ENCODE measurements around the gene ZNF319. TPM values are rescaled to one million over a fixed set of nuclear protein-coding genes. Genes with fewer than 3 reads are reported as not detected.
"Not testable (repeated sequence)": the region's sequence is repeated elsewhere in the genome, so short reads cannot be mapped to it uniquely, and the experiment has no call there.

Gene ZNF319
- polyA plus RNA-seq, 3 donors: 2.5 to 4.5 (median 3.0) TPM

- 94 to 96% (median 96%) methylated on average over 8 of the region's 8 CpGs for WGBS, 3 donors
- no peak overlapping the region for H3K27ac ChIP-seq (ENCODE audit: low read depth, low read length)
Measured at GRCh38 chr16:57987441-57988177, 12.9 kb downstream of the ZNF319 start.

DNA sequence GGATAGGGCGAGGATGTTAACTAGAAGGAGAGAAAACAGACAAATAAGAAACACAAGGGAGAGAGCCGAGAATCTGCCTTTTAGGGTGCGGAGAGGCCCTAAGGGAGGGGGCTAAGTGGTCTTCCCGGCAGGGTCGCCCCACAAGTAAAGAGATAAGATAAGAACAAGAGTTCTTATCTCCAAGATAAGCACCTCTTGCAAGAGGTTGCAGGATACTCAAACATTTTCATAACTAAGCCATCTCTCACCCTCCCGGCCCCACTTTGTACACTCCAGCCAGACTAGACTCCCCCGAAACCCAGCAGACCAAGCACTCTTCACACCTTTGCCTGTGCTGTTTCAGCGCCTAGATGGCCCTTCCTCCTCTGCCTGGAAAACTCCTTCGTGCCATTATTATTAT lies 14.3 kb downstream of the ZNF319 start:
- WGBS, 3 donors: 61 to 75% (median 74%) methylated on average over 9 of the region's 9 CpGs

DNA sequence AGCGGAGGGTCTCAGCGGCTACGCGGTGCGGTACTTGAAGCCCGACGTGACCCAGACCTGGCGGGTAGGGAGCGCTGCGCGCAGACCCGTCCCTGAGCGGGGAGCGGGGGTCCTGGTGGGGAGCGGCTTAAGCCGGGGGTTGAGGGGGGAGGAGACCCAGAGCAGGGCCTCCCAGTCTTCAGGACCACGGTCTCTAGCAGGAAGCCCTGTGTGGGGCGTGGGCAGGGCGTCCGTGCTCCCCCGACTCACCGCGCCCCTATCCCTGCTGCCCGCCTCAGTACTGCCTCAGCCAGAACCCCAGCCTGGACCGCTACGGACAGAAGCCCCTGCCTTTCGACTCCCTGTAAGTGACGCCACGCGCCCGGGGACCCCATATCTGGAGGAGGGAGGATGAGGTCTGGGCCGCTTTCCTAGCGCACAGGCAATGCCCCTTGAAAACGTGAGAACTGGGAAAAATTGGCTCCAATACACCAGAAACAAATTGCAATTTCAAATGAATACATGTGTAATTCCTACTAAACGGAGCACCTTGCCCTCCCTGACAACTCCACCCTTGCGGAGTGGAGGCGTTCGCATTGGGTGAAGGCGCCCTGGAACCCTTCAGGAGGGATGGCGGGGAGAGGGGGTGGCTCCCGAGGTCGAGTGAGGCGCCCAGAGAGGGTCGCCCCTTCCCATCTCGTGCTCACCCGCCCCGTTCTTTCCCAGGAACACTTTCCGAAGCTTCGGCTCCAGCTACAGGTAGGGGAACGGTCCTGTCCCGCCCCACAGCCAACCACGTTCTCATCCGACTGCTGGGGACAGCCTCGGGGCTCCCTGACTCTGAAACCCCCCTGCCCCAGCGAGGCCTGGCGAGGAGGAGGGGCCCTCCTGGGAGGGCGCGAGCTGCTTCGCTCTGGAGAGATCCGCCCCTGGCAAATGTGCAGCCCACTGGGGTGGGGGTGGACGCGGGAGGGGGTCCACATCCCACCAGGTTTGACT lies 15.0 kb downstream of the ZNF319 start:
- 16 to 27% (median 22%) methylated on average over 55 to 62 of the region's 62 CpGs for WGBS, 3 donors
- H3K27ac ChIP-seq (ENCODE audit: low read depth, low read length): no peak overlapping the region

More for the DNA sequence above, 14.3 kb downstream of the ZNF319 start:
- no peak overlapping the region for H3K27ac ChIP-seq (ENCODE audit: low read depth, low read length)

- 10% methylated on average over 63 to 64 of the region's 64 CpGs for WGBS, 3 donors
- H3K27ac ChIP-seq (ENCODE audit: low read depth, low read length): no peak overlapping the region
Measured at GRCh38 chr16:57984443-57985203, 15.8 kb downstream of the ZNF319 start.

GRCh38 chr16:57982385-57982784 lies 18.1 kb downstream of the ZNF319 start:
- 82 to 91% (median 82%) methylated on average over 5 of the region's 5 CpGs for WGBS, 3 donors
- no peak overlapping the region for H3K27ac ChIP-seq (ENCODE audit: low read depth, low read length)

GRCh38 chr16:57981636-57982035 lies 18.8 kb downstream of the ZNF319 start:
- no peak overlapping the region for H3K27ac ChIP-seq (ENCODE audit: low read depth, low read length)
- 91 to 95% (median 93%) methylated on average over 7 of the region's 7 CpGs for WGBS, 3 donors

GRCh38 chr16:57979006-57979585 lies 21.4 kb downstream of the ZNF319 start:
- WGBS, 3 donors: 84 to 86% (median 84%) methylated on average over 11 of the region's 11 CpGs
- H3K27ac ChIP-seq (ENCODE audit: low read depth, low read length): no peak overlapping the region

GRCh38 chr16:57978070-57978465 lies 22.4 kb downstream of the ZNF319 start:
- not testable (repeated sequence) for H3K27ac ChIP-seq (ENCODE audit: low read depth, low read length)
- WGBS, 3 donors: 92 to 98% (median 95%) methylated on average over 2 of the region's 2 CpGs

DNA sequence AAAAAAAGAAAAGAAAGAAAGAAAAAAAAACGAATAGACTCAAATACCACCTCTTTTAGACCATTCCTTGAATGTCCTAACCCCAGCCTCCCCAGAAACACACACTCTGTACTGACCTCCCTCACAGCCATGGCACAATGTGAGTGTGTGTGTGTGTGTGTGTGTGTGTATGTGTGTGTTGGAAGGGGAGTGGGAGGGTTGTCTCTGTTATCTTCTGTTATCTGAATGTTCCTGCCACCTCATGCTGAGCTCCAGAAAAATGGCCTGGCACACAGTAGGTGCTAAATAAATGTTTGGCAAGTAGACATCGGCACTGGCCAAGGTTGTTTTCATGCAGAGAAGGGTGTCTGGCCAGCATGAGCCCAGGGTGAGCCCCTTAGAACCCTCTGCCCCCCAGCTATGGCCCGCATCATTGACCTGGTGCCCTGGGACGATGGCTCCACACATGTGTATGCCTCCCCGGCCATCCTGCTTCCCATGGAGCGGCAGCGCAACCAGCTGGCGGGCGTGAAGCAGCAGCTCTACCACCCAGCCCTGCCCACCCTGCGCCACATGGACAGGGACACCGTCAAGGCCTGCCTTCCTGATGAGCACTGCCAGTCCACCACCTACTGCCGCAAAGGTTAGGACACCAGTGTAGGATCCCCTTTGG lies 22.9 kb downstream of the ZNF319 start:
- 83 to 87% (median 86%) methylated on average over 12 of the region's 12 CpGs for WGBS, 3 donors
- H3K27ac ChIP-seq (ENCODE audit: low read depth, low read length): no peak overlapping the region

DNA sequence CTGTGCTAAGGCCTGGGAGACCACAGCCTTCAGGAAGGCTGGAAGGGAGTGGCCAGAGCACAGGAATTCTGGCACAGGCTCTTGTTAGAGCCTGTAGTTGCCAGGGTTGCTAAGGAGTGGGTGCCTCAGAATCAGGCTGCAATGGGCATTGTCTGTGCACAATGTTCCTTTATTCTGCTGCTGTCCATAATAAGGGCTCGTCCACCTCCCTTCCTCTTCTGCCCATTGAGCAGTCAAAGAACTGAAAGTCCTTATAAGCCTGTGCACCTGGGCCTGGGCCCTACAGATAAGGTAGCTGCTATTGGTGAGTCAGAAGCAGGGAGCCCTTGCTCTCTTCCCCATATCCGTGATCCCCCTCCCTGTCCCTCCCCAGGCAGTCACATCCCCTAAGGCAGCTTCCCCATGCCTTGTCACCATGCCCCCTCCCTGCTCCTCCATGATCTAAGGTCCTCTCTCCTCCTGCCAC lies 24.1 kb downstream of the ZNF319 start:
- 57 to 72% (median 68%) methylated on average over 2 of the region's 2 CpGs for WGBS, 3 donors
- no peak overlapping the region for H3K27ac ChIP-seq (ENCODE audit: low read depth, low read length)

DNA sequence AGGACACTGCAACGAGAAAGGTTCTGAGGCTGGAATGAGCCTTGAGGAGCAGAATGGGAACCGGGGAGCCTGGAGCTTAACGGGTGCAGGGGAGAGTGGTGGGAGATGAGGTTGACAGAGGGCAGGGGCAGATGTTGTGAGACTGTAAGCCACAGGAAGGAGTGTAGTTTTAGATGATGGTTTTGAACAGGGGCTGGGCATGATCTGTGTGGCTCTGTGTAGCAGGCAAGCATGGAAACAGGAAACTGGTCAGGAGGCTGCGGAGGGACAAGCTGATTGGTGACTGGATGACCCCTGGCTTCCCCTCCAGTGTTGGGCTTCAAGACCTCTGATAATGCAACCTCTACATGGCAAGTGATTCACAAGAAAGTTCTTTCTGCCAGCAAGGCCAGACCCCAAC lies 28.2 kb downstream of the ZNF319 start:
- no peak overlapping the region for H3K27ac ChIP-seq (ENCODE audit: low read depth, low read length)
- 67 to 91% (median 76%) methylated on average over 4 of the region's 4 CpGs for WGBS, 3 donors

DNA sequence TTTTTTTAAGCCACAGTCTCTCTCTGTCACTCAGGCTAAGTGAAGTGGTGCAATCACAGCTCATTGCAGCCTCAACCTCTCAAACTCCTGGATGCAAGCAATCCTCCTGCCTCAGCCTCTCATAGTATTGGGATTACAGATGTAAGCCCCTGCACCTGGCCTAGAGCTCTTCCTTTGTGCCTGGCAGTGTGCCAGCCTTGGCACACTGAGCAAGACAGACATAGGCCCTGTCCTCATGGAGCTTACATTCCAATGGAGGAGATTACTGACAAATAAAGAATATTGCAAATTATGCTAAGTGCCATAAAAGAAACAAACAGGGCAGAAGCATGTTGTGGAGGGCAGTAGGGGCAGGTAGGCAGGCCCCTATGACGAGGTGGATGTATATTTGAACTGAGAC lies 28.6 kb downstream of the ZNF319 start:
- 73 to 81% (median 81%) methylated on average over 1 of the region's 1 CpG for WGBS, 3 donors
- H3K27ac ChIP-seq (ENCODE audit: low read depth, low read length): no peak overlapping the region

DNA sequence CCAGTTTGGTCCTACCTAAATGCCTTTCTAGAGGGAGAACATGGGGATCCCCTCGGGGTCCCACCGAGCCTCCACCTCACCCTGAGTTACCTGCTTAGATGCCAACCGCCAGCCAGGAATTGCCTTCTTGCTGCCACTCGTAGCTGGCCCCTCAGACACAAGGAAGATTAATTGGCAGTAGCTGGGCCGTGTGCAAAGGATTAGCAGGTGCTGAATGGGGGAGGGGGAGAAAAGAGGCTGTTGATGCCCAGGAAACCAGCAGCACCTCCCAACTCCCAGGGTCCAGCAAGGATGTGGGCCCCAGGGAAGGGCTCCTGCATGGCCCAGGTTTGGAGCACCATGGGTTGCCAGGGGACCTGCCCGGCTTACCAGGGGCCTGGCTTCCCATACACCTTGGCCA lies 29.5 kb downstream of the ZNF319 start, which contains the start of gene CNGB1:
Gene CNGB1 (minus strand): TSS at position 159 of the 400 bp plus-strand sequence. CDS start 3,842 bp downstream, outside the sequence.
- H3K27ac ChIP-seq (ENCODE audit: low read depth, low read length): no peak within 1 kb of the TSS

DNA sequence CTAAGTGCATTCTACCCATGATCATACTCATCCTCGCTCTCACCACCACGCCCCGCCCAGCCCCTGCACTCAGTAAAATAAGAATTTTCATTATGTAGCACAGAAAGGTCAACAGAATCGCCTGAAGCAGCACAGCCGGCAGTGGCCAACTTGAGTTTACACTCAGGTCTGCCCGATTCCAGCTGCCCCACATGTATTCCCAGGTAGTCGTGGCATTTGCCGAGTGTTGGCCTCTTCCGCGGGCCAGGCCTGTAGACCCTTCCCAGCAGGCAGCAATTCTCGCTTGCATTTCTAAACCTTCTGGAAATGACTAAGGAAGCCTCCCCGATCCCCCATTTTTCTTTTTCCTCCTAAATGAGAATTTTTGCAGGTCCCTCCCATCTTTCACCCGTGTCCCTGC lies 30.2 kb downstream of the ZNF319 start:
- 77 to 84% (median 83%) methylated on average over 13 of the region's 13 CpGs for WGBS, 3 donors
- H3K27ac ChIP-seq (ENCODE audit: low read depth, low read length): no peak overlapping the region

More for the DNA sequence above, 29.5 kb downstream of the ZNF319 start, which contains the start of gene CNGB1:
- 79 to 88% (median 81%) methylated on average over 6 of the region's 6 CpGs for WGBS, 3 donors

GRCh38 chr16:57969451-57970123 lies 30.9 kb downstream of the ZNF319 start:
- no peak overlapping the region for H3K27ac ChIP-seq (ENCODE audit: low read depth, low read length)
- WGBS, 3 donors: 80 to 87% (median 83%) methylated on average over 10 of the region's 10 CpGs

DNA sequence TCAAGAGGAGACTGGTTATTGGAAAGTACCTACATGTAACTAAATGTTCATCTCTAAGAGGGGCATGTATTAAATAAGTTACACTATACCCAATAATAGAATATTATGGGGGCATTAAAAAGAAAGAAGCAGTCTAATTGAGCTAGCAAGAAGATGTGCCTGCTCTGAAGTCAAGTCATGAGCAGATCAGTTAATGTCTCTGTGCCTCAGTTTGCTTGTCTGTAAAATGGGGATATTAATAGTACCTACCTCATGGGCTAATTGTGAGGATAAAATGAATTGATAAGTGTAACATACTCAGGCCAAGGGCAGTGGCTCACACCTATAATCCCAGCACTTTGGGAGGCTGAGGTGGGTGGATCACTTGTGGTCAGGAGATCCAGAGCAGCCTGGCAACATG lies 32.6 kb downstream of the ZNF319 start:
- H3K27ac ChIP-seq (ENCODE audit: low read depth, low read length): no peak overlapping the region

DNA sequence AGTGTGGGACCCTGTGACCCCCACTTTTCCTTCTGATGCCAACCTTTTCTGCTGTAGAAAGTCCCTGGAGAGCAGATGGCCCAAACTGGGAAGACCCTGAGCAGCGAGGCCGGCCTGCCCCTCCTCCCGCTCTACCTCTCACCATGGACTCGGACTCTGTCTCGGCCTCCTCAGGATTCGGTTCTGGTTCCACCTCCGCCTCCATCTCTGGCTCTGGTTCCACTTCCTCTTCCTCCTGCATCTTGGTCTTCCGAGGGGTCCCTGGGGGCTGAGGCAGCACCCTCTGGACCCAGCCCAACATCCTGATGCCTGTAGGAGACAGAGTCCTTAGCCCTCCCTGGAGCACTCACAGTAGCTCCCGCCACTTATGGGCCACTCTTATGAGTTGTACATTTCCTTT lies 33.5 kb downstream of the ZNF319 start:
- 78 to 91% (median 80%) methylated on average over 9 of the region's 9 CpGs for WGBS, 3 donors
- no peak overlapping the region for H3K27ac ChIP-seq (ENCODE audit: low read depth, low read length)
